AG10803 (cell line): ENCODE results near the gene HOXA3.
A peak's percentile ranks its signal among the peaks of the same experiment; 100 is the strongest.

Source experiments
- DNase-seq: peaks from one replicate; pipeline ENCODE4 v3.0.0; 2010; ENCODE audit warnings: low read depth
- H3K4me3 ChIP-seq: 2 replicates; pipeline ENCODE4 v1.5.1; 2011; ENCODE audit warnings: mild to moderate bottlenecking, low read length, control low read depth
- TF ChIP-seq, protein P1 (sequence below): conservative IDR thresholded peaks from 2 replicates; pipeline ENCODE4 v1.5.1; 2011; ENCODE audit warnings: mild to moderate bottlenecking, low read length, control low read depth, inconsistent platforms

HOXA3 gene

DNA sequence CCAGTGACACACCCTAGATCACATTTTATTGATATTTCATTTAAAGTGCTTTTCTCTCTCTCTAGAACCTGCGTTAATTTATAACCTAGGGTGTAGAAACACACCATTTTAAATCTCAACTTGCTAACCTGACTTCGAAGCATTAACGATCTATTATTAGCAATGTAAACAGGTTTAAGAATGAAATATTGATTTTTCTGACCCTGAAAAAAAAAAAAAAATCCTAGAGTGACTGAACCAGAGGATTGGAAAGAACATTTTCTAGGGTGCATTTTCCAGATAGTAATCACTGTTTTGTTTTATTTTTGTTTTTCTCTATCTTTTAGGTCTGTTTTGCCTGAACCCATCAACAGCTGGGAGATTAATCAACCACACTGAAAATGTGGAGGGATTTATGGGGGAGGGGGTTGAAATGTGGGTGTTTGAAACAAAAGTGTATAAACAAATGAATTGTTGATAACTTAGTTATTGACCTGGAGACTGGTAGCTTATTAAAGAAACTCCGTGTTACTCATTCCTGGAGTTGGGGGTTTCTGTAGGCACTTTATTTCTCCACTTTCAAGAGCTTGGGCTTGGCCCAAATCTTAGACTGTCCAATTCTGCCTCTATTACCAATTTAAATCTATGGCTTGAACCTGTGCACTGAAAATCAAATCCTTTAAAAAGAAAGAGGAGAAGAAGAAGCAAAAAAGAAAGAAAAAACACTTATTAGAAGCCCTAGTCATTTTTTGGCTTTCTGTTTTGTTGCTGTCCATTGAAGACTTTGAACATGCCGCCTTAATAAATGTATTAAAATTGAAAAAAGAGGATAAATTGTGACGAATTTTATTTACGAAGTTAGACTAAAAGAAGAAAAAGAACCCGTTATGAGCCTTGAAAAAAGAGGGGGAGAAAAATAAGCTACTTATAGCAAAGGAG lies 52.7 kb downstream of the HOXA3 start:
- peak overlapping the region; percentile 93; the same call in 1 of the 2 replicates for H3K4me3 ChIP-seq
- TF ChIP-seq, protein P1, sequence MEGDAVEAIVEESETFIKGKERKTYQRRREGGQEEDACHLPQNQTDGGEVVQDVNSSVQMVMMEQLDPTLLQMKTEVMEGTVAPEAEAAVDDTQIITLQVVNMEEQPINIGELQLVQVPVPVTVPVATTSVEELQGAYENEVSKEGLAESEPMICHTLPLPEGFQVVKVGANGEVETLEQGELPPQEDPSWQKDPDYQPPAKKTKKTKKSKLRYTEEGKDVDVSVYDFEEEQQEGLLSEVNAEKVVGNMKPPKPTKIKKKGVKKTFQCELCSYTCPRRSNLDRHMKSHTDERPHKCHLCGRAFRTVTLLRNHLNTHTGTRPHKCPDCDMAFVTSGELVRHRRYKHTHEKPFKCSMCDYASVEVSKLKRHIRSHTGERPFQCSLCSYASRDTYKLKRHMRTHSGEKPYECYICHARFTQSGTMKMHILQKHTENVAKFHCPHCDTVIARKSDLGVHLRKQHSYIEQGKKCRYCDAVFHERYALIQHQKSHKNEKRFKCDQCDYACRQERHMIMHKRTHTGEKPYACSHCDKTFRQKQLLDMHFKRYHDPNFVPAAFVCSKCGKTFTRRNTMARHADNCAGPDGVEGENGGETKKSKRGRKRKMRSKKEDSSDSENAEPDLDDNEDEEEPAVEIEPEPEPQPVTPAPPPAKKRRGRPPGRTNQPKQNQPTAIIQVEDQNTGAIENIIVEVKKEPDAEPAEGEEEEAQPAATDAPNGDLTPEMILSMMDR, result no peak
- no peak for DNase-seq

DNA sequence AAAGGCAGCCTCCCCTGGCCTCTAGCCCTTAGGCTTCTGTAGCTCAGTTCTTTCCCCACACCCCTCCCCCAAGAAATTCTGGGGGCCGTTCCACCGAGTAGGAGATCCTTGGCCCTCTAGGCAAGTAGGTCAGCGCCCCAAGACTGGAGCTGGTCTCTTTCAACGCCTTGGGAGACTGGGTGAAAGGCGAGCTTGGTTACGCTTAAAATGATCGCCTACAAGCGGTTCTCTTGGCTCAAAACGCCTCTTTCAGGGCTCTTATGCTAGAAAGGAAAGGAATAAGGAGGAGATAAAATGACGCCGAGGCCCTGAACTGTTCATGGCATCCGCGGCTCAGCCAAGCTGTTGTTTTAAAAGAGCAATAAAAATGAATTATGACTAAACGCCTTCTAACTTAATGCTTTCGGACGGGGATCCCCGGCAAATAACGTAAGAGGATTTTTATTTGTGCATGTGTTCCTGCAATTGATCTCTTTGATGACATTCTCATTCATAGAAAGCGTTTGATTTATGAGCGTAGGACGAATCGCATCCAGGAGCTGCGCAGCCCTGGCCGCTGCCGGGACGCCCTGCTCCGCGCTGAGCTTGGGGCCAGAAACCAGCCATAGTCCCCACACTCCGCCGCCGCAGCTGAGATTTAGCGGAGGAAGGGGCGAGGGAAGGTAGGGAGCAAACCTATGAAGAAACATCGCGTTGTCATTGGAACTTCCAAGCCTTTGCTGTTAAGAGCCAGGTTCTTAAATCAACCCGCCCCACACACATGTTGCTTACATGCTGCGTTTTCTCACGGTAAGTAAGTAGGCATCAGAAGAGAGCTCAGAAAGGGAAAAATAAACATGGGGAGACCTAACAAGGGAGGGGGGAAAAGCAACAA lies 53.6 kb downstream of the HOXA3 start:
- H3K4me3 ChIP-seq, result peak overlapping the region; percentile 93
- DNase-seq, result peak; percentile 66
- TF ChIP-seq, protein P1, result no peak

DNA sequence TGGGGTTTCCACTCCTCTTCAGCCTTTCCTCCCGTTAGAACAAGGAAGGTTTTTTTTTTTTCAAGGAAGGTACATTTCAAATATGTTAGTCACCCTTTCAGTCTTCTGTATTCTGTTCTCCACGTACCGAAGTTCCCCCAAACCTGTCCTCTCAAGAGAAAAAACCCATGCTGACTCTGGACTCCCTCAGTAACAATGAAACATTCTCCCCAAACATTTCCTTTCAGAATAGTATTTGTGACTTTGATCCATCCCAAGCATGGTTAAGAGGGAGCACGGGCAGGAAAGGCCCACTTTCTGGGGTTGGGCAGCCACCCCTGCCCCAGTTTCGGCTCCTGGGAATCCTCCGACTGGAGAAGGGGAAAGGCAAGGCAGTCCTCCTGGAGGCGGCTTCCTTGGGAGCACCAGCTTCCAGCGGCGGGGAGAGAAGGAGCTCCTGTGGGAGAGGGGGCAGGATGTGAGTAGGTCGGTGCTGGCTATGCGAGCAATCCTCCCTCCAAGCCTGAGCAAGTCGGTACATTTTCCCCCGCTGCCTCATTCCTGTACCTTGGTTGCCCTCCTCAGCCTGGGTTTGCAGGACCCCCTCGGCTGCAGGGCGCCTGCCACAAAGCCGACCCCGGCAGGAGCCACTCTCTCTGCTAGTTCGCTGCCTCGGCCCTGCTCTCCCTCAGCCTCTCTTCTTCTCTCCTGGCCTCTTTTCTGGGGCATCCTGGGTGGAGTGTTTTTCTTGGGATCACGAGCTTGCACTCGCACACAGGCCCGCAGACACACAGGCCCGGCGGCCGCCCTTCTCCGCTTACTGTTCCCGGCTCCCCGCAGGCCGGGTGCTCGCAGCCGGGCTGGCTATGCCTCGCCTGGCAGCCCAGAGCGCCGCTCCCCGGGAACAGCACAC lies 54.5 kb downstream of the HOXA3 start:
- peak overlapping the region; percentile 93 for H3K4me3 ChIP-seq
- no peak for DNase-seq
- TF ChIP-seq, protein P1, result 0 out of 2 replicates have a peak, but pooled peaks have one; percentile 14

DNA sequence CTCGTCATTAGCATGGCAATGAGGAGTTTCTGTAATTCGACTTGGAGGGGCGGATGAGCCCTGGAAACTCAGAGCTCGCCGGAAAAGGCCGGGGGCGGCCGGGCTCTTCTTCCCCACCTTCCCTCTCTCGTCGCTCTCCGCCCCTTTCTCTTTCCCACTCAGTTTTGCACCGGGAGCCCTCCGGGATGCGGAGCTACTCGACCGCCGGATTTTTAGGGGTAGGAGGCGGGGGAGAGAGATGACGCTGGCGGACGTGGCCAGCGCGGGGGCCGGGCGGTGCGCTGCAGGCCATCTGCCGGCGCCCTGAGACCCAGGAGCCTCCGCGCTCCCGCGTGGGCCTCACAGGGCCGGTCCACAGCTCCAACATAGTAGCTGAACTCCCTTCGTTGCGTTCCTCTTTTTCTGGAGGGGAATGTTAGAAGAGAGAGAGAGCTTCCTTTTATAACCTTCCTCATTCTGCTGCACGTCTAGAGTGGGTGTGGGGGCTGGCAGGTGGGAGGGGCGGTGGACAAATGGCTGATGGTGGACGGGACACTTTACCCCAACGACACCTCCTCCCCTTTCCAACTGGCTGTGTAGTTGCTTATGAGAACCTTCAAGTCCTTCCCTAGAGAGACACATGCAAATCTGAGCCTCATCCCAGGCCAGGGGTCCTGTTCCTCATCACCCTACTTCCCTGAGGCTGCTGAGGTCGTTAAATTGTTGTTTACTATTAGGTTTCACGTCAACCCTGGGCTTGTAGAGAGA lies 55.4 kb downstream of the HOXA3 start:
- H3K4me3 ChIP-seq, result peak overlapping the region; percentile 93

DNA sequence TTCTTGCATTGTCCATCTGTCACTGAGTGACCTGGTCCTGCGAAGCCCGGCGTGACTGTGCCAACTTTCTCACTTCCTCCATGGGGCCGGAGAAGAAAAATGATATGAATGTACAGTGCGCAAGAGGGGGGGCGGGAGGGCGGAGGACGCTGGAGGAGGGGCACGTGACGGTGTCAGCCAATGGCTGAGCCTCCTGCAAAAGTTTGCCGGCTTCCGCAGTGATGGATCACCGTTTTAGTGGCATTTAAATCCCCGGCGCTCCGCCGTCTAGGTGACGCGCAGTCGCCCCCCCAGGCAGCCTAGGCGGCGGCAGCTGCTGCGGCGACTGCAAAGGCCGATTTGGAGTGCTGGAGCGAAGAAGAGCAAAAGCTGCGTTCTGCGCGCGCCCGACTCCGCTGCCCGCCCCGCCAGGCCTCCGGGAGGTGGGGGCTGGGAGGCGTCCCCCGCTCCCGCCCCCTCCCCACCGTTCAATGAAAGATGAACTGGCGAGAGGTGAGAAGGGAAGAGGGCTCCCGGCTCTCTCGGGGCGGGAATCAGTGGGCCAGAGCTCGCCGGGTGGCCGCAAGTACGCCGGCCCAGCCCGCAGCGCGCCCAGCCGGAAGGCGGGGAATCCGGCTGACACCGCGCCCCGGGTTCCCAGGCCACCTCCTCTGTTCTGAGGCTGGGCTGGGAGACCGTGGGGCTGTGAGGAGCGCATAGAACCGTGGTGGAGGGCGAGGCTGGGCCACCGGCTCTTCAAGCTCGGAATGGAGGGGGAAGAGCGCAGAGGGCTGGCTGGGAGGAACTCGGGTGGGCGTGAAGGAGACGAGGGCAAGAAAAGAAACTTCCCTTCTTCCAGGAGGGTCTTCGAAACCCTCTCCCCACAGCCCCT lies 56.3 kb downstream of the HOXA3 start, which contains the start of gene HOXA1:
Gene HOXA1 (minus strand): TSS at position 104 of the 871 bp plus-strand sequence. CDS start 88 bp downstream, at position 16.
- peak; percentile 93 for DNase-seq
- H3K4me3 ChIP-seq, result peak within 1 kb of the TSS; percentile 93
- TF ChIP-seq, protein P1, result no peak

More for the DNA sequence above, 55.4 kb downstream of the HOXA3 start:
- peak; percentile 59 for DNase-seq
- TF ChIP-seq, protein P1, result 0 out of 2 replicates have a peak, but pooled peaks have one; percentile 4
